Measurements from ENCODE around the gene MRPL51.
"Not testable (repeated sequence)": the region's sequence is repeated elsewhere in the genome, so short reads cannot be mapped to it uniquely, and the experiment has no call there.

Gene MRPL51

DNA sequence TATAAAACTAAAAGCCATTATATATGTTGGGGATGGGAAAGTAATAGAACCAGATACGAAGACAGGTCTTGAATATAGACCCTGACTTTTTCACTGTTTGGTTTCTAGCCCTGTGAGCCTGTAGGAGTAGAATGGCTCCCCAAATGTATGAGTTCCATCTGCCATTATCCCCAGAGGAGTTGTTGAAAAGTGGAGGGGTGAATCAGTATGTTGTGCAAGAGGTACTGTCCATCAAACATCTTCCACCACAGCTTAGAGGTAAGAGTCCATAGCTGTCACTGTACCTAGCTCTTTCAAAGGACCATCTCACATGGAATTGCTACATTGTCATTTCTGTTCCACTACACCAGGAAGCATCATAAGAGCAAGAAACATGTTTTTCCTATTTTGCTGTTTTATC, 1.9 kb upstream of the MRPL51 start:
- DNase-seq (ENCODE audit: low read depth): no peak
- TF ChIP-seq CTCF (IDR thresholded peaks at IDR 0.05; ENCODE audit: low read length, missing control alignments): no peak
- peak overlapping the region; percentile 81 for H3K4me3 ChIP-seq (replicated peaks; ENCODE audit: low read depth, low read length)

- no peak for DNase-seq (ENCODE audit: low read depth)
- peak; percentile 16 for TF ChIP-seq CTCF (IDR thresholded peaks at IDR 0.05; ENCODE audit: low read length, missing control alignments)
- peak overlapping the region; percentile 81 for H3K4me3 ChIP-seq (replicated peaks; ENCODE audit: low read depth, low read length)
Observed at GRCh38 chr12:6494258-6494743, 1.2 kb upstream of the MRPL51 start.

DNA sequence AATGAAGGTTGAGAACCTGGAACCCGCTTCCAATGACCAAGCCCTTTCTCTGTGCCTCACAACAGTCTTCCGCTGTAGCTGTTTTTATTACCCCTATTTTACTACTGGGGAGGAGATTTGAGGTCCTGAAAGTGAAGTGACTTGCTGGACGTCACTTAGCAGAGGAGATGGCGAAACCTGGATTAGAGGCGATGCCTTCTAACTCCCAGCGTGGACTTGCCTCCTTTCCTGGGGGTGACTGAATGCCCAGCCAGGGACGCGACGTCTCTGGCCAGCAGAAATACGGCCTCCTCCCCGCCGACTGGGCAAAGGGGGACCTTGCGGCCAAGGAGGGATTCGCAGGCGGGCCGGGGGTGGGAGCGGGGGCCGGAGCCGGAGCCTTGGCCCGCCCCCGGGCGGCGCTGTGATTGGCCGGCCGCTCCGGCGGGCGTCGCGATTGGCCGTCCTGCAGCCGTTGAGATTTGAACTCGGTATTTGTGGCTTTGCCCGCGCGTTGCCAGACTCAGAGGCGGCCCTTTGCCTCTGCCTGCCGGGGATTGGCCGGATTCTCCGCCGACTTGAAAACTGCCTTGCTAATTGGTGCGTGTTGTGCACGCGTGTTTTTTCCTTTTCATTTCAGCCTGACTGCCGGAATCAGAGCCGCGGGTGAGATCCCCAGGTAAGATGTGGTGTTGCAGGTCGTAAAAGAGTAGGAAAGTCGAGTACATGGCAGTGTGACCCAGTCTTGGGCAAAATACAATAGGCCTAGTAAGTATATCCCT, 615 bp upstream of the MRPL51 start, which contains the start of gene NCAPD2:
Gene NCAPD2, plus strand, starts transcription at position 606 of the 761 bp plus-strand sequence. CDS start 997 bp downstream, outside the sequence.
- no peak for TF ChIP-seq CTCF (IDR thresholded peaks at IDR 0.05; ENCODE audit: low read length, missing control alignments)
- DNase-seq (ENCODE audit: low read depth): peak; percentile 96
- H3K4me3 ChIP-seq (replicated peaks; ENCODE audit: low read depth, low read length): peak within 1 kb of the TSS; percentile 81

DNA sequence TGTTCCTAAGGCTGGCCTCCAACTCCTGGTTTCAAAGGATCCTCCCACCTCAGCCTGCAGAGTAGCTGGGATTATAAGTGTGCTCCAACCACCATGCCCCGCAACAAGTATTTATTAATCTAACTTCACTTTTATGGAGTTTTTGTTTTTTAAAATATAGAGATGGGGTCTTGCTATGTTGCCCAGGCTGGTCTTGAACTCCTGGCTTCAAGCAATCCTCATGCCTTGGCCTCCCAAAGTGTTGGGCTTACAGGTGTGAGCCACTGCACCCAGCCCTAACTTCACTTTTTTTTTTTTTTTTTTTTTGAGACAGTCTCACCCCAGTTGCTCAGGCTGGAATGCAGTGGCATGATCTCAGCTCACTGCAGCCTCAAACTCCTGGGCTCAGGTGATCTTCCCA, 2.4 kb downstream of the MRPL51 start:
- not testable (repeated sequence) for H3K4me3 ChIP-seq (replicated peaks; ENCODE audit: low read depth, low read length); DNase-seq (ENCODE audit: low read depth)

GRCh38 chr12:6489449-6489848, 3.6 kb downstream of the MRPL51 start:
- H3K4me3 ChIP-seq (replicated peaks; ENCODE audit: low read depth, low read length): no peak overlapping the region
- no peak for TF ChIP-seq CTCF (IDR thresholded peaks at IDR 0.05; ENCODE audit: low read length, missing control alignments)
- no peak for DNase-seq (ENCODE audit: low read depth)

- TF ChIP-seq CTCF (IDR thresholded peaks at IDR 0.05; ENCODE audit: low read length, missing control alignments): no peak
- no peak for DNase-seq (ENCODE audit: low read depth)
- H3K4me3 ChIP-seq (replicated peaks; ENCODE audit: low read depth, low read length): no peak overlapping the region
Observed at GRCh38 chr12:6488240-6488639, 4.8 kb downstream of the MRPL51 start.

GRCh38 chr12:6478416-6478815, 14.6 kb downstream of the MRPL51 start:
- DNase-seq (ENCODE audit: low read depth): no peak
- no peak overlapping the region for H3K4me3 ChIP-seq (replicated peaks; ENCODE audit: low read depth, low read length)
- no peak for TF ChIP-seq CTCF (IDR thresholded peaks at IDR 0.05; ENCODE audit: low read length, missing control alignments)

GRCh38 chr12:6477601-6478377, 15.3 kb downstream of the MRPL51 start:
- not testable (repeated sequence) for DNase-seq (ENCODE audit: low read depth); H3K4me3 ChIP-seq (replicated peaks; ENCODE audit: low read depth, low read length)

Measured in fibroblast of pulmonary artery (primary cell).